Upper lobe of left lung (tissue), 4 donors: ENCODE data around the gene PPP1R3F.

Experiments
- CTCF ChIP-seq, 6 experiments: fragments of 450-650 bp in 4 of 6; fragments of 200-600 bp in 2 of 6; sonication (generic) in 2 of 6; IDR thresholded peaks; one replicate each; pipeline ENCODE4 v1.5.1; 2016 to 2019; ENCODE audit warnings: antibody characterized with exemption in 6 of 6
- EP300 ChIP-seq, 4 donors: sonication (generic); formaldehyde crosslinking; IDR thresholded peaks; one replicate each; pipeline ENCODE4 v1.5.1; 2017; ENCODE audit warnings: antibody characterized with exemption in 4 of 4, control low read depth in 2 of 4

- TF ChIP-seq CTCF (IDR thresholded peaks at IDR 0.05), result peak; percentile 63 to 73 (median 66)
- TF ChIP-seq EP300 (IDR thresholded peaks at IDR 0.05), result no peak
Measured at GRCh38 chrX:49291615-49292337, 22.2 kb downstream of the PPP1R3F start.
